HL-60 (cell line): ENCODE data around the gene PIEZO1.

ENCODE experiments used
- DNase-seq, 2 experiments: peaks; one replicate each; pipeline ENCODE4 v3.0.0-alpha.2; 2010 to 2020; ENCODE audit warnings: low read depth in 1 of 2, low spot score in 1 of 2
- H3K27ac ChIP-seq: fragments of 250-450 bp; sonication (Bioruptor Pico); replicated peaks from 2 replicates; pipeline ENCODE4 v1.5.1; 2020; ENCODE audit warnings: mild to moderate bottlenecking, moderate library complexity
- H3K27me3 ChIP-seq: fragments of 250-450 bp; sonication (Bioruptor Pico); 2 replicates; pipeline ENCODE4 v1.5.1; 2021; ENCODE audit warnings: mild to moderate bottlenecking, moderate library complexity; ENCODE audit not compliant: insufficient read depth, poor library complexity, severe bottlenecking
- H3K4me3 ChIP-seq: replicated peaks from 2 replicates; pipeline ENCODE4 v1.5.1; 2011; ENCODE audit warnings: mild to moderate bottlenecking, control low read depth, low read length; ENCODE audit not compliant: insufficient read depth
- GABPA ChIP-seq: IDR thresholded peaks from 2 replicates; pipeline ENCODE4 v1.6.1; 2012; ENCODE audit warnings: low read depth
- POLR2AphosphoS5 ChIP-seq: IDR thresholded peaks from 2 replicates; pipeline ENCODE4 v1.6.1; 2012; ENCODE audit warnings: low read depth
- REST ChIP-seq: IDR thresholded peaks from 2 replicates; pipeline ENCODE4 v1.6.1; 2012; ENCODE audit warnings: low read depth; ENCODE audit not compliant: insufficient replicate concordance
- SPI1 ChIP-seq: IDR thresholded peaks from 2 replicates; pipeline ENCODE4 v1.6.1; 2012; ENCODE audit warnings: low read depth, mild to moderate bottlenecking, borderline replicate concordance
- TF ChIP-seq, protein P1 (sequence below): IDR thresholded peaks from one replicate; pipeline ENCODE4 v1.5.1; 2011; ENCODE audit warnings: low read length, control low read depth, inconsistent platforms; ENCODE audit not compliant: insufficient read depth

Gene PIEZO1

DNA sequence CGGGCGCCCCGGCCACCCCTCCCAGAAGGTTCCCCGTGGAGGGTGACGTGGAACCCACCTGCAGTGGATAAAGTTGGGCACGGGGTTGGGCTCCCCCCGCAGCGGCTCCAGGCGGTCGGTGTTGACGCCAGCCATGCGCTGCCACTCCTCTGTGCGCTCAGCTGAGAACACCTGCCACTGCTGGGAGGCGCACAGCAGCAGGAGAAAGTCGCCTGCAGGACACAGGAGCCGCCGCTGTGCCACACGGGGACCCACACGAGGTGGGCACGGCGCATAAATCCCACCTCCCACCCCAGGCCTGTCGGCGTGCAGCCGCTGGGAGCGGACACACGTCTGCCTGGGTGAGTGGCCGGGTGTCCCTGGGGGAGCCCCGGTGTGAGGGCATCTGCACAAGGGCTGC is 58.0 kb downstream of the PIEZO1 start:
- H3K27ac ChIP-seq: no peak overlapping the region
- DNase-seq: no peak
- TF ChIP-seq REST: no peak
- TF ChIP-seq GABPA: no peak
- no peak for TF ChIP-seq SPI1
- no peak for TF ChIP-seq POLR2AphosphoS5
- no peaks in the 10 kb centered on the region for H3K27me3 ChIP-seq
- H3K4me3 ChIP-seq: no peak overlapping the region

DNA sequence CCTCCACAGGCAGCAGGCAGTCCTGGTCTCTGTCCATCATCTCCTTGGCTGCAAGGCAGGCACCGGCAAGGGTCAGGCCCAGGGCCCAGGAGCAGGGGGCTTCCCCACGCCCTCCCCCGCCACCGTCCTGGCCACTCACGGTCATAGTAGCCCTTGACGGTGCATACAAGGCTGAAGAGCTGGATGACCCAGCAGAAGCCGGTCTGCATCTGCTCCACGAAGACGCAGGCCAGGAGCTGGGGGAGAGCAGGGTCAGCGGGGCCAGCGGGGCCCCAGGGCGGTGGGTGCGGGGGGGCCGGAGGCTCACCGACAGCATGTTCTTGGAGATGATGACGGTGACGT is 58.6 kb downstream of the PIEZO1 start:
- no peak overlapping the region for H3K27ac ChIP-seq
- DNase-seq: no peak
- H3K4me3 ChIP-seq: no peak overlapping the region
- H3K27me3 ChIP-seq: no peaks in the 10 kb centered on the region
- TF ChIP-seq POLR2AphosphoS5 (no peak), SPI1 (no peak), GABPA (no peak), REST (no peak)
- TF ChIP-seq, protein P1, sequence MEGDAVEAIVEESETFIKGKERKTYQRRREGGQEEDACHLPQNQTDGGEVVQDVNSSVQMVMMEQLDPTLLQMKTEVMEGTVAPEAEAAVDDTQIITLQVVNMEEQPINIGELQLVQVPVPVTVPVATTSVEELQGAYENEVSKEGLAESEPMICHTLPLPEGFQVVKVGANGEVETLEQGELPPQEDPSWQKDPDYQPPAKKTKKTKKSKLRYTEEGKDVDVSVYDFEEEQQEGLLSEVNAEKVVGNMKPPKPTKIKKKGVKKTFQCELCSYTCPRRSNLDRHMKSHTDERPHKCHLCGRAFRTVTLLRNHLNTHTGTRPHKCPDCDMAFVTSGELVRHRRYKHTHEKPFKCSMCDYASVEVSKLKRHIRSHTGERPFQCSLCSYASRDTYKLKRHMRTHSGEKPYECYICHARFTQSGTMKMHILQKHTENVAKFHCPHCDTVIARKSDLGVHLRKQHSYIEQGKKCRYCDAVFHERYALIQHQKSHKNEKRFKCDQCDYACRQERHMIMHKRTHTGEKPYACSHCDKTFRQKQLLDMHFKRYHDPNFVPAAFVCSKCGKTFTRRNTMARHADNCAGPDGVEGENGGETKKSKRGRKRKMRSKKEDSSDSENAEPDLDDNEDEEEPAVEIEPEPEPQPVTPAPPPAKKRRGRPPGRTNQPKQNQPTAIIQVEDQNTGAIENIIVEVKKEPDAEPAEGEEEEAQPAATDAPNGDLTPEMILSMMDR: no peak

GRCh38 chr16:88725609-88726407 is 59.2 kb downstream of the PIEZO1 start:
- no peaks in the 10 kb centered on the region for H3K27me3 ChIP-seq
- TF ChIP-seq GABPA (no peak), SPI1 (no peak)
- no peak for DNase-seq
- no peak overlapping the region for H3K27ac ChIP-seq
- no peak overlapping the region for H3K4me3 ChIP-seq

GRCh38 chr16:88724855-88725555 is 60.0 kb downstream of the PIEZO1 start:
- no peaks in the 10 kb centered on the region for H3K27me3 ChIP-seq
- H3K4me3 ChIP-seq: no peak overlapping the region
- H3K27ac ChIP-seq: no peak overlapping the region
- TF ChIP-seq GABPA (no peak), POLR2AphosphoS5 (no peak), SPI1 (no peak), REST (no peak)
- TF ChIP-seq, protein P1: no peak
- DNase-seq: no peak
